ENCODE results near the gene UBE2L3. TPM values are rescaled to one million over a fixed set of nuclear protein-coding genes. Genes with fewer than 3 reads are reported as not detected.
A peak's percentile ranks its signal among the peaks of the same experiment; 100 is the strongest.

The UBE2L3 gene
- total RNA-seq, 4 donors from 2014 or later: 42.1 to 69.7 (median 50.1) TPM

GRCh38 chr22:21582801-21583740 lies 15.6 kb downstream of the UBE2L3 start:
- no peaks in the 10 kb centered on the region for H3K27me3 ChIP-seq
- H3K4me3 ChIP-seq: no peak overlapping the region
- H3K27ac ChIP-seq: no peak overlapping the region
- DNase-seq: no peak
- peaks cover 0 to 44% (median 14%) of the 10 kb centered on the region in 4 donors for H3K4me1 ChIP-seq
- no peaks in the 10 kb centered on the region for H3K36me3 ChIP-seq
- no peak for TF ChIP-seq POLR2A (IDR thresholded peaks at IDR 0.05)
- TF ChIP-seq CTCF (IDR thresholded peaks at IDR 0.05): no peak
- no peaks in the 10 kb centered on the region for H3K9me3 ChIP-seq

- H3K4me1 ChIP-seq: peaks cover 0 to 26% (median 9%) of the 10 kb centered on the region in 4 donors
- H3K36me3 ChIP-seq: no peaks in the 10 kb centered on the region
- no peaks in the 10 kb centered on the region for H3K27me3 ChIP-seq
- DNase-seq: no peak
- no peaks in the 10 kb centered on the region for H3K9me3 ChIP-seq
- H3K4me3 ChIP-seq: no peak overlapping the region
- H3K27ac ChIP-seq: no peak overlapping the region
- TF ChIP-seq CTCF (IDR thresholded peaks at IDR 0.05) (no peak), POLR2A (IDR thresholded peaks at IDR 0.05) (no peak)
Observed at GRCh38 chr22:21585389-21585788, 17.9 kb downstream of the UBE2L3 start.

- H3K36me3 ChIP-seq: peaks cover 0 to 2% (median 0%) of the 10 kb centered on the region in 3 donors
- H3K4me3 ChIP-seq: no peak overlapping the region
- H3K9me3 ChIP-seq: no peaks in the 10 kb centered on the region
- H3K4me1 ChIP-seq: peaks cover 0 to 24% (median 15%) of the 10 kb centered on the region in 4 donors
- peak in 2 of 3 donors; percentile 29 to 59 for DNase-seq
- H3K27me3 ChIP-seq: no peaks in the 10 kb centered on the region
- peak overlapping the region in 1 of 4 donors; percentile 14 for H3K27ac ChIP-seq
- TF ChIP-seq CTCF (IDR thresholded peaks at IDR 0.05): no peak
- TF ChIP-seq POLR2A (IDR thresholded peaks at IDR 0.05): no peak
Observed at GRCh38 chr22:21587803-21588611, 20.5 kb downstream of the UBE2L3 start.

GRCh38 chr22:21589396-21589795 lies 21.9 kb downstream of the UBE2L3 start:
- TF ChIP-seq CTCF (IDR thresholded peaks at IDR 0.05) (no peak), POLR2A (IDR thresholded peaks at IDR 0.05) (no peak)
- H3K27ac ChIP-seq: no peak overlapping the region

GRCh38 chr22:21590809-21591641 lies 23.5 kb downstream of the UBE2L3 start:
- Histone ChIP-seq H3K4me3 (no peak overlapping the region), H3K4me1 (peaks cover 0 to 23% (median 15%) of the 10 kb centered on the region in 4 donors), H3K27me3 (no peaks in the 10 kb centered on the region), H3K27ac (no peak overlapping the region), H3K9me3 (no peaks in the 10 kb centered on the region), H3K36me3 (peaks cover 0 to 32% (median 0%) of the 10 kb centered on the region in 3 donors)
- TF ChIP-seq CTCF (IDR thresholded peaks at IDR 0.05) (no peak), POLR2A (IDR thresholded peaks at IDR 0.05) (no peak)
- DNase-seq: no peak

More at GRCh38 chr22:21589396-21589795, 21.9 kb downstream of the UBE2L3 start:
- no peaks in the 10 kb centered on the region for H3K27me3 ChIP-seq
- H3K4me3 ChIP-seq: no peak overlapping the region
- no peak for DNase-seq
- peaks cover 0 to 16% (median 0%) of the 10 kb centered on the region in 3 donors for H3K36me3 ChIP-seq
- H3K4me1 ChIP-seq: peaks cover 0 to 23% (median 15%) of the 10 kb centered on the region in 4 donors
- H3K9me3 ChIP-seq: no peaks in the 10 kb centered on the region
